DMS153 treated with DMSO at 0.1 percent for 48 hours (cell line): Measurements from ENCODE around the gene ANP32B.
A peak's percentile ranks its signal among the peaks of the same experiment; 100 is the strongest.
"Not testable (repeated sequence)": the region's sequence is repeated elsewhere in the genome, so short reads cannot be mapped to it uniquely, and the experiment has no call there.

Experiments
- DNase-seq: peaks from one replicate; lab custom pipeline; 2025; ENCODE audit not compliant: unreplicated experiment; lab: John Stamatoyannopoulos, UW

ANP32B gene

GRCh38 chr9:97962575-97962974 lies 20.6 kb upstream of the ANP32B start:
- DNase-seq, result no peak

GRCh38 chr9:97963232-97963631 lies 19.9 kb upstream of the ANP32B start:
- DNase-seq, result no peak

GRCh38 chr9:97964901-97965300 lies 18.2 kb upstream of the ANP32B start:
- no peak for DNase-seq

GRCh38 chr9:97966493-97966892 lies 16.6 kb upstream of the ANP32B start:
- no peak for DNase-seq

- DNase-seq, result no peak
Measured at GRCh38 chr9:97969014-97969413, 14.1 kb upstream of the ANP32B start.

GRCh38 chr9:97970165-97970564 lies 13.0 kb upstream of the ANP32B start:
- no peak for DNase-seq

- no peak for DNase-seq
Measured at GRCh38 chr9:97972753-97973152, 10.4 kb upstream of the ANP32B start.

- no peak for DNase-seq
Measured at GRCh38 chr9:97975376-97975775, 7.8 kb upstream of the ANP32B start.

GRCh38 chr9:97976633-97977032 lies 6.5 kb upstream of the ANP32B start:
- not testable (repeated sequence) for DNase-seq

- no peak for DNase-seq
Measured at GRCh38 chr9:97978371-97979130, 4.6 kb upstream of the ANP32B start.

- DNase-seq, result no peak
Measured at GRCh38 chr9:97979788-97980478, 3.2 kb upstream of the ANP32B start.

- DNase-seq, result no peak
Measured at GRCh38 chr9:97980479-97980803, 2.7 kb upstream of the ANP32B start.

GRCh38 chr9:97980918-97981845 lies 2.0 kb upstream of the ANP32B start:
- no peak for DNase-seq

GRCh38 chr9:97981846-97982682 lies 1.1 kb upstream of the ANP32B start:
- no peak for DNase-seq

GRCh38 chr9:97983589-97984187 lies 547 bp downstream of the ANP32B start:
- DNase-seq, result no peak

- peak; percentile 42 for DNase-seq
Measured at GRCh38 chr9:97984188-97985057, 1.3 kb downstream of the ANP32B start.

- no peak for DNase-seq
Measured at GRCh38 chr9:97985058-97985861, 2.1 kb downstream of the ANP32B start.

GRCh38 chr9:97987487-97987886 lies 4.3 kb downstream of the ANP32B start:
- no peak for DNase-seq

GRCh38 chr9:97990259-97990658 lies 7.1 kb downstream of the ANP32B start:
- no peak for DNase-seq
